NCI-H128 (cell line): ENCODE results near the gene F2RL2.

ENCODE experiments used
- DNase-seq: peaks from one replicate; lab custom pipeline; 2025; ENCODE audit not compliant: unreplicated experiment; lab: John Stamatoyannopoulos, UW

The F2RL2 gene

DNA sequence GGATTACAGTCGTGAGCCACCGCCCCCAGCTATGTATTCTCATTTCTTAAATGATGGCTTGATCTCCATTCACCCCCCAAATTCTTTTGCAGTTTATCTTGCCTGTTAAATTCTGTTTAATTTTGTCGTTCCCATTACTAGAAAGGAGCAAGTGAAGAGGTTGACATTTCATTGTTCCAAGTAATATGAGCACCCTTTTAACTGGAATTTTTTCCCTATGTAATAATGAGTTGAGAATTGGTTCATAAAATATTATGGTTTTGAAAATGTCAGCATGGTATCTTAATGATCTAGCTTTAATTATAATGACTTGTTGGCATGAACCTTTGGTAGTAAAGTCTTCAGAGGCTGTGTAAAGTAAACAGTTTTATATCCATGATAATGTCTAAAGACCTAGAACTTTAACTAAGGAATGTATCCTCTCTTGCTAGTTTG, 37.4 kb downstream of the F2RL2 start:
- no peak for DNase-seq

GRCh38 chr5:76583163-76584047, 39.8 kb downstream of the F2RL2 start:
- no peak for DNase-seq

GRCh38 chr5:76582230-76583162, 40.7 kb downstream of the F2RL2 start:
- no peak for DNase-seq

DNA sequence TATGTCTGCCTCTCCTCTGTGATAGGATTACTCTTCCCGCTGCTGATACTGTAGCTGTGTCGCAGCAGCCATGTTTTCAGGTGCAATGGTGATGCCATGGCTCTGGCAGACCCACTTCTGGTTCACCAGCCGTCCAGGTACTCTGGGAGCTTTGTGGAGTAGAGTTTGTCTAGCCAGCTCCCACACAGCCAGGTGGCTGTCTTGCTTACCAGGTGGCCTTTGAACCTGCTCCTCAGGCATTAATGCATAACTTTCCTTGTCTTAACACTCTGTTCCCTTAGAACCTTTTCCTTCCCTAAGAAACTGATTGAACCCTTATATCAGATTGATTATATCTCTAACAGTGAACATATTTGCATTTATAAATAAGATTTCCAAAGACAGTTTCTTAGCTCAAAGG, 42.2 kb downstream of the F2RL2 start:
- no peak for DNase-seq

GRCh38 chr5:76579166-76579937, 43.9 kb downstream of the F2RL2 start:
- no peak for DNase-seq

DNA sequence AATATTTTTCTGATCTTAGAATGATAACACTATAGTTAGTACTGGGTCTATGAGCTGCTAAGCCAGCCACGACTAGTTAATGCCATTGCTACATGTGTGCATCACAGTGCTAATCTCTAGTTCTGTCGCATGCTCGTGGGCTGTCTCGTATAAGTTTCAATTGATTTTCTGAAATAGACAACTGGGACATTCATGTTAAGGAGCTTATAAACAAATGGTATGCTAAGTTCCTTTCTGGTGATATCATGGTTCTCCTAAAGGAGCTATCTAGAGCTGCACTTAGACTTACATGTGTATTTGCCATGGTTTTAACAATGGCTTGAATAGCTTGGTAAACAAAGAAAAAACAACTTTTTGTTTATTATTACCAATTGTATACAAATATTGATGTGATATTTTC, 46.2 kb downstream of the F2RL2 start:
- DNase-seq = no peak

GRCh38 chr5:76576450-76576849, 46.8 kb downstream of the F2RL2 start:
- DNase-seq = no peak

DNA sequence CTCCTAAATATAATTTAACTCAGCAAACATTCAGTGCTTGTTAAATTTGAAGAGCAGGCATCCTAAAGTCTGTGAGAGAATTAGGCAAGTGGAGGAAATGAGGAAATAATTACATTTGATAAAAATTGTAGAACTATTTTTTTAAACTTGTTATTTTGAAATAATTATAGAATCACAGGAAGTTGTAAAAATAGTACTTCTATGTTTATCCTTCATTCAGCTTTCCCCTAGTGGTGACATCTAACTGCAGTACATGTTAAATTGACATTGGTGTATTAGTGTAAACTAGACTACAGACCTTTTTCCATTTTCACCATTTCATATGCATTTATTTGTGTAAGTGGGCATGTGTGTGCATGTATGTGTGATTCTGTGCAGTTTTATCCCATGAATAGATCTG, 51.6 kb downstream of the F2RL2 start:
- no peak for DNase-seq

GRCh38 chr5:76570153-76570552, 53.0 kb downstream of the F2RL2 start:
- DNase-seq = no peak
